SH-SY5Y (cell line): Measurements from ENCODE around the gene SOSTDC1.

Experiments used
- GATA2 ChIP-seq: IDR thresholded peaks from 2 replicates; pipeline ENCODE4 v1.6.1; 2011; ENCODE audit warnings: mild to moderate bottlenecking, low read depth, low read length
- GATA3 ChIP-seq: IDR thresholded peaks from 2 replicates; pipeline ENCODE4 v1.6.1; 2011; ENCODE audit warnings: low read depth, mild to moderate bottlenecking, low read length, moderate library complexity

- TF ChIP-seq GATA3, result no peak
- no peak for TF ChIP-seq GATA2
Observed at GRCh38 chr7:16447876-16448275, 17.7 kb downstream of the SOSTDC1 start.
